Upper lobe of left lung (tissue), 6 donors: ENCODE measurements around the gene ZNF615. TPM values are rescaled to one million over a fixed set of nuclear protein-coding genes. Genes with fewer than 3 reads are reported as not detected.
"Not testable (repeated sequence)": the region's sequence is repeated elsewhere in the genome, so short reads cannot be mapped to it uniquely, and the experiment has no call there.

Experiments
- ATAC-seq, 2 donors: fragments of 200-7000 bp; cut with Tn5 transposase; one replicate each; pipeline ENCODE4 v1.9.1; 2022; ENCODE audit warnings: mild to moderate bottlenecking in 2 of 2, moderate library complexity in 2 of 2; ENCODE audit not compliant: low FRiP score in 2 of 2
- DNase-seq, 2 donors: peaks; one replicate each; pipeline ENCODE4 v3.0.0-alpha.2; 2019 to 2020
- H3K27ac ChIP-seq, 4 donors: fragments of 200-600 bp; sonication (generic); one replicate each; pipeline ENCODE4 v1.5.1; 2016 to 2019
- H3K27me3 ChIP-seq, 4 donors: fragments of 200-600 bp; sonication (generic); one replicate each; pipeline ENCODE4 v1.5.1; 2017 to 2019
- H3K36me3 ChIP-seq, 4 donors: fragments of 200-600 bp; sonication (generic); one replicate each; pipeline ENCODE4 v1.5.1; 2016 to 2019
- H3K4me1 ChIP-seq, 4 donors: fragments of 200-600 bp; sonication (generic); one replicate each; pipeline ENCODE4 v1.5.1; 2018 to 2019
- H3K4me3 ChIP-seq, 4 donors: fragments of 200-600 bp; sonication (generic); one replicate each; pipeline ENCODE4 v1.5.1; 2017 to 2019; ENCODE audit warnings: mild to moderate bottlenecking in 2 of 4, moderate library complexity in 1 of 4
- H3K9me3 ChIP-seq, 4 donors: fragments of 200-600 bp; sonication (generic); one replicate each; pipeline ENCODE4 v1.5.1; 2018 to 2019
- CTCF ChIP-seq, 6 experiments: fragments of 450-650 bp in 4 of 6; fragments of 200-600 bp in 2 of 6; sonication (generic) in 2 of 6; IDR thresholded peaks; one replicate each; pipeline ENCODE4 v1.5.1; 2016 to 2019; ENCODE audit warnings: antibody characterized with exemption in 6 of 6
- EP300 ChIP-seq, 4 donors: sonication (generic); formaldehyde crosslinking; IDR thresholded peaks; one replicate each; pipeline ENCODE4 v1.5.1; 2017; ENCODE audit warnings: antibody characterized with exemption in 4 of 4, control low read depth in 2 of 4
- POLR2A ChIP-seq, 4 donors: fragments of 450-650 bp; IDR thresholded peaks; one replicate each; pipeline ENCODE4 v1.5.1; 2016 to 2017; ENCODE audit warnings: antibody characterized with exemption in 4 of 4, mild to moderate bottlenecking in 2 of 4
- POLR2AphosphoS5 ChIP-seq, 2 donors: sonication (generic); formaldehyde crosslinking; IDR thresholded peaks; one replicate each; pipeline ENCODE4 v1.5.1; 2017; ENCODE audit warnings: antibody characterized with exemption in 2 of 2
- WGBS, 2 donors: methylation state at CpG; one replicate each; pipeline ENCODE4 v1.1.5; 2017 to 2018; 5-methylcytosine and 5-hydroxymethylcytosine counted together
- total RNA-seq, 6 donors: library from RNA; depleted of rRNA in 4 of 6; stranded (reverse); fragments of >200 nt in 4 of 6; gene quantifications; one replicate each; pipeline versions ENCODE4 v1.1.0 to v1.2.1, GENCODE V29; 2016 to 2021
- donor health status: DM: no; HTN: no; CAD: no; lungs with moderate emphysema.
- donor health status: DM: no; HTN: yes; CAD: no; lungs with severe emphysema.

ZNF615 gene
- total RNA-seq, 6 donors from 2014 or later, result 5.8 to 14.3 (median 8.6) TPM

- H3K36me3 ChIP-seq, result peaks cover 22 to 57% (median 42%) of the 10 kb centered on the region in 4 donors
Measured at GRCh38 chr19:51993422-51993821, 14.6 kb downstream of the ZNF615 start.

GRCh38 chr19:51986309-51987291 is 21.4 kb downstream of the ZNF615 start, which contains the start of gene ZNF350:
Gene ZNF350, minus strand, starts transcription at chr19:51986840. Its CDS starts 12,480 bp downstream, at chr19:51974360.
- H3K9me3 ChIP-seq, result peaks cover 34 to 68% (median 64%) of the 10 kb centered on the region in 4 donors
- ATAC-seq (peak; percentile 98 to 100), DNase-seq (peak; percentile 21 to 97)
- peaks cover 8 to 16% (median 8%) of the 10 kb centered on the region in 4 donors for H3K4me1 ChIP-seq
- TF ChIP-seq CTCF (IDR thresholded peaks at IDR 0.05) (no peak), EP300 (IDR thresholded peaks at IDR 0.05) (peak in 1 of 4 donors; percentile 67), POLR2A (IDR thresholded peaks at IDR 0.05) (peak in 3 of 4 donors; percentile 28 to 50 (median 50)), POLR2AphosphoS5 (IDR thresholded peaks at IDR 0.05) (peak; percentile 89 to 90)
- peak within 1 kb of the TSS; percentile 75 to 88 (median 86) for H3K27ac ChIP-seq
- H3K4me3 ChIP-seq, result peak within 1 kb of the TSS; percentile 63 to 86 (median 78)
- 2 to 3% methylated on average over 23 to 33 of the region's 33 CpGs for WGBS, 2 donors
- H3K36me3 ChIP-seq, result peaks cover 0 to 5% (median 4%) of the 10 kb centered on the region in 4 donors
- H3K27me3 ChIP-seq, result no peaks in the 10 kb centered on the region

More at GRCh38 chr19:51993422-51993821, 14.6 kb downstream of the ZNF615 start:
- Histone ChIP-seq H3K27me3 (no peaks in the 10 kb centered on the region), H3K4me1 (no peaks in the 10 kb centered on the region), H3K9me3 (peaks cover 80 to 98% (median 90%) of the 10 kb centered on the region in 4 donors), H3K27ac (no peak overlapping the region), H3K4me3 (no peak overlapping the region)
- TF ChIP-seq POLR2A (IDR thresholded peaks at IDR 0.05) (no peak), EP300 (IDR thresholded peaks at IDR 0.05) (no peak), CTCF (IDR thresholded peaks at IDR 0.05) (no peak), POLR2AphosphoS5 (IDR thresholded peaks at IDR 0.05) (no peak)
- 95 to 98% methylated on average over 10 of the region's 10 CpGs for WGBS, 2 donors
- ATAC-seq (no peak), DNase-seq (no peak)

- Histone ChIP-seq H3K27me3 (no peaks in the 10 kb centered on the region), H3K36me3 (peaks cover 3 to 36% (median 18%) of the 10 kb centered on the region in 4 donors), H3K4me3 (no peak overlapping the region), H3K27ac (no peak overlapping the region), H3K9me3 (peaks cover 34 to 73% (median 69%) of the 10 kb centered on the region in 4 donors), H3K4me1 (peaks cover 8 to 16% (median 8%) of the 10 kb centered on the region in 4 donors)
- DNase-seq, result no peak
- WGBS, 2 donors, result 93 to 99% methylated on average over 4 of the region's 4 CpGs
- no peak for TF ChIP-seq CTCF (IDR thresholded peaks at IDR 0.05)
- no peak for TF ChIP-seq POLR2A (IDR thresholded peaks at IDR 0.05)
- TF ChIP-seq POLR2AphosphoS5 (IDR thresholded peaks at IDR 0.05), result no peak
- TF ChIP-seq EP300 (IDR thresholded peaks at IDR 0.05), result no peak
- ATAC-seq, result no peak
Measured at GRCh38 chr19:51983361-51983760, 24.6 kb downstream of the ZNF615 start.

- not testable (repeated sequence) for H3K27me3 ChIP-seq, ATAC-seq, DNase-seq, H3K4me3 ChIP-seq, H3K4me1 ChIP-seq, H3K27ac ChIP-seq
- Histone ChIP-seq H3K9me3 (peaks cover 56 to 83% (median 81%) of the 10 kb centered on the region in 4 donors), H3K36me3 (peaks cover 3 to 36% (median 19%) of the 10 kb centered on the region in 4 donors)
- whole genome bisulfite sequencing, 2 donors, result 92 to 97% methylated on average over 6 of the region's 6 CpGs
Measured at GRCh38 chr19:51980926-51981325, 27.1 kb downstream of the ZNF615 start.

- peaks cover under 1 to 3% (median 2%) of the 10 kb centered on the region in 4 donors for H3K4me1 ChIP-seq
- H3K9me3 ChIP-seq, result peaks cover 63 to 89% (median 86%) of the 10 kb centered on the region in 4 donors
- TF ChIP-seq EP300 (IDR thresholded peaks at IDR 0.05), result no peak
- TF ChIP-seq CTCF (IDR thresholded peaks at IDR 0.05), result no peak
- ATAC-seq (no peak), DNase-seq (no peak)
- no peaks in the 10 kb centered on the region for H3K27me3 ChIP-seq
- H3K27ac ChIP-seq, result no peak overlapping the region
- 83 to 90% methylated on average over 6 of the region's 6 CpGs for WGBS, 2 donors
- no peak overlapping the region for H3K4me3 ChIP-seq
- H3K36me3 ChIP-seq, result peaks cover 3 to 36% (median 19%) of the 10 kb centered on the region in 4 donors
Measured at GRCh38 chr19:51980116-51980736, 27.8 kb downstream of the ZNF615 start.
